ENCODE results near the gene FYB1.

FYB1 gene

GRCh38 chr5:39214912-39215709 lies 4.3 kb downstream of the FYB1 start:
- Histone ChIP-seq H3K4me3 (ENCODE audit: low read length) (no peak overlapping the region), H3K36me3 (ENCODE audit: insufficient read depth, low read length) (no peaks in the 10 kb centered on the region), H3K27ac (ENCODE audit: low read depth, low read length) (no peak overlapping the region), H3K27me3 (ENCODE audit: insufficient read depth, low read length) (no peaks in the 10 kb centered on the region), H3K9ac (ENCODE audit: low read depth, low read length) (no peak overlapping the region), H3K9me3 (ENCODE audit: insufficient read depth, low read depth, low read length) (no peaks in the 10 kb centered on the region), H3K4me1 (ENCODE audit: insufficient read depth, low read length) (no peaks in the 10 kb centered on the region)
- 90% methylated on average over 6 of the region's 6 CpGs for WGBS

- Histone ChIP-seq H3K9me3 (ENCODE audit: insufficient read depth, low read depth, low read length) (no peaks in the 10 kb centered on the region), H3K27me3 (ENCODE audit: insufficient read depth, low read length) (no peaks in the 10 kb centered on the region), H3K36me3 (ENCODE audit: insufficient read depth, low read length) (no peaks in the 10 kb centered on the region), H3K4me3 (ENCODE audit: low read length) (no peak overlapping the region), H3K9ac (ENCODE audit: low read depth, low read length) (no peak overlapping the region), H3K4me1 (ENCODE audit: insufficient read depth, low read length) (no peaks in the 10 kb centered on the region), H3K27ac (ENCODE audit: low read depth, low read length) (no peak overlapping the region)
- 95% methylated on average over 4 of the region's 6 CpGs for WGBS
These were observed 5.7 kb downstream of the FYB1 start for GRCh38 chr5:39213447-39214207.

- WGBS = 83% methylated on average over 1 of the region's 3 CpGs
- Histone ChIP-seq H3K4me3 (ENCODE audit: low read length) (no peak overlapping the region), H3K27ac (ENCODE audit: low read depth, low read length) (no peak overlapping the region), H3K4me1 (ENCODE audit: insufficient read depth, low read length) (no peaks in the 10 kb centered on the region), H3K36me3 (ENCODE audit: insufficient read depth, low read length) (no peaks in the 10 kb centered on the region), H3K9ac (ENCODE audit: low read depth, low read length) (no peak overlapping the region), H3K9me3 (ENCODE audit: insufficient read depth, low read depth, low read length) (no peaks in the 10 kb centered on the region), H3K27me3 (ENCODE audit: insufficient read depth, low read length) (no peaks in the 10 kb centered on the region)
These were observed 7.6 kb downstream of the FYB1 start for GRCh38 chr5:39211773-39212172.

- H3K27ac ChIP-seq (ENCODE audit: low read depth, low read length) = no peak overlapping the region
- no peaks in the 10 kb centered on the region for H3K27me3 ChIP-seq (ENCODE audit: insufficient read depth, low read length)
- H3K36me3 ChIP-seq (ENCODE audit: insufficient read depth, low read length) = no peaks in the 10 kb centered on the region
- no peaks in the 10 kb centered on the region for H3K9me3 ChIP-seq (ENCODE audit: insufficient read depth, low read depth, low read length)
- H3K9ac ChIP-seq (ENCODE audit: low read depth, low read length) = no peak overlapping the region
- no peak overlapping the region for H3K4me3 ChIP-seq (ENCODE audit: low read length)
- H3K4me1 ChIP-seq (ENCODE audit: insufficient read depth, low read length) = no peaks in the 10 kb centered on the region
- WGBS = 93% methylated on average over 10 of the region's 10 CpGs
These were observed 9.4 kb downstream of the FYB1 start for GRCh38 chr5:39209924-39210323.

- WGBS = 91% methylated on average over 8 of the region's 8 CpGs
- no peak overlapping the region for H3K9ac ChIP-seq (ENCODE audit: low read depth, low read length)
- no peak overlapping the region for H3K27ac ChIP-seq (ENCODE audit: low read depth, low read length)
- H3K36me3 ChIP-seq (ENCODE audit: insufficient read depth, low read length) = no peaks in the 10 kb centered on the region
- H3K9me3 ChIP-seq (ENCODE audit: insufficient read depth, low read depth, low read length) = no peaks in the 10 kb centered on the region
- no peaks in the 10 kb centered on the region for H3K4me1 ChIP-seq (ENCODE audit: insufficient read depth, low read length)
- no peak overlapping the region for H3K4me3 ChIP-seq (ENCODE audit: low read length)
- no peaks in the 10 kb centered on the region for H3K27me3 ChIP-seq (ENCODE audit: insufficient read depth, low read length)
These were observed 10.9 kb downstream of the FYB1 start for GRCh38 chr5:39208471-39208870.

GRCh38 chr5:39207345-39208045 lies 11.9 kb downstream of the FYB1 start:
- no peaks in the 10 kb centered on the region for H3K27me3 ChIP-seq (ENCODE audit: insufficient read depth, low read length)
- H3K27ac ChIP-seq (ENCODE audit: low read depth, low read length) = no peak overlapping the region
- no peaks in the 10 kb centered on the region for H3K4me1 ChIP-seq (ENCODE audit: insufficient read depth, low read length)
- WGBS = 71% methylated on average over 4 of the region's 5 CpGs
- H3K36me3 ChIP-seq (ENCODE audit: insufficient read depth, low read length) = no peaks in the 10 kb centered on the region
- H3K9me3 ChIP-seq (ENCODE audit: insufficient read depth, low read depth, low read length) = no peaks in the 10 kb centered on the region
- no peak overlapping the region for H3K4me3 ChIP-seq (ENCODE audit: low read length)
- H3K9ac ChIP-seq (ENCODE audit: low read depth, low read length) = no peak overlapping the region

- Histone ChIP-seq H3K27ac (ENCODE audit: low read depth, low read length) (no peak overlapping the region), H3K9ac (ENCODE audit: low read depth, low read length) (no peak overlapping the region), H3K36me3 (ENCODE audit: insufficient read depth, low read length) (no peaks in the 10 kb centered on the region), H3K27me3 (ENCODE audit: insufficient read depth, low read length) (no peaks in the 10 kb centered on the region), H3K4me1 (ENCODE audit: insufficient read depth, low read length) (no peaks in the 10 kb centered on the region), H3K9me3 (ENCODE audit: insufficient read depth, low read depth, low read length) (no peaks in the 10 kb centered on the region), H3K4me3 (ENCODE audit: low read length) (no peak overlapping the region)
- WGBS = 92% methylated on average over 2 of the region's 3 CpGs
These were observed 12.6 kb downstream of the FYB1 start for GRCh38 chr5:39206630-39207321.

- Histone ChIP-seq H3K27ac (ENCODE audit: low read depth, low read length) (no peak overlapping the region), H3K36me3 (ENCODE audit: insufficient read depth, low read length) (no peaks in the 10 kb centered on the region), H3K4me1 (ENCODE audit: insufficient read depth, low read length) (no peaks in the 10 kb centered on the region), H3K4me3 (ENCODE audit: low read length) (no peak overlapping the region), H3K27me3 (ENCODE audit: insufficient read depth, low read length) (no peaks in the 10 kb centered on the region), H3K9me3 (ENCODE audit: insufficient read depth, low read depth, low read length) (no peaks in the 10 kb centered on the region), H3K9ac (ENCODE audit: low read depth, low read length) (no peak overlapping the region)
- WGBS = 100% methylated on average over 2 of the region's 3 CpGs
These were observed 13.8 kb downstream of the FYB1 start for GRCh38 chr5:39205550-39205949.

- no peak overlapping the region for H3K9ac ChIP-seq (ENCODE audit: low read depth, low read length)
- WGBS = no CpG with 5 or more reads among the region's 1 CpG
- H3K27me3 ChIP-seq (ENCODE audit: insufficient read depth, low read length) = no peaks in the 10 kb centered on the region
- no peaks in the 10 kb centered on the region for H3K9me3 ChIP-seq (ENCODE audit: insufficient read depth, low read depth, low read length)
- H3K27ac ChIP-seq (ENCODE audit: low read depth, low read length) = no peak overlapping the region
- H3K4me3 ChIP-seq (ENCODE audit: low read length) = no peak overlapping the region
- no peaks in the 10 kb centered on the region for H3K36me3 ChIP-seq (ENCODE audit: insufficient read depth, low read length)
- H3K4me1 ChIP-seq (ENCODE audit: insufficient read depth, low read length) = no peaks in the 10 kb centered on the region
These were observed 15.4 kb downstream of the FYB1 start for GRCh38 chr5:39203951-39204350.

GRCh38 chr5:39203275-39203922 lies 16.0 kb downstream of the FYB1 start:
- H3K27me3 ChIP-seq (ENCODE audit: insufficient read depth, low read length) = no peaks in the 10 kb centered on the region
- no peak overlapping the region for H3K27ac ChIP-seq (ENCODE audit: low read depth, low read length)
- no peak overlapping the region for H3K9ac ChIP-seq (ENCODE audit: low read depth, low read length)
- WGBS = no CpG with 5 or more reads among the region's 1 CpG
- no peaks in the 10 kb centered on the region for H3K4me1 ChIP-seq (ENCODE audit: insufficient read depth, low read length)
- H3K9me3 ChIP-seq (ENCODE audit: insufficient read depth, low read depth, low read length) = no peaks in the 10 kb centered on the region
- H3K36me3 ChIP-seq (ENCODE audit: insufficient read depth, low read length) = no peaks in the 10 kb centered on the region
- H3K4me3 ChIP-seq (ENCODE audit: low read length) = no peak overlapping the region

Measured in HUES64 (cell line).